8988T (cell line): ENCODE data around the gene DISC1.

Experiments used
- DNase-seq: peaks from one replicate; pipeline ENCODE4 v3.0.0; 2011

Gene DISC1

GRCh38 chr1:231674575-231674974 is 48.0 kb downstream of the DISC1 start:
- DNase-seq: no peak

- no peak for DNase-seq
Observed at GRCh38 chr1:231676487-231676886, 49.9 kb downstream of the DISC1 start.

DNA sequence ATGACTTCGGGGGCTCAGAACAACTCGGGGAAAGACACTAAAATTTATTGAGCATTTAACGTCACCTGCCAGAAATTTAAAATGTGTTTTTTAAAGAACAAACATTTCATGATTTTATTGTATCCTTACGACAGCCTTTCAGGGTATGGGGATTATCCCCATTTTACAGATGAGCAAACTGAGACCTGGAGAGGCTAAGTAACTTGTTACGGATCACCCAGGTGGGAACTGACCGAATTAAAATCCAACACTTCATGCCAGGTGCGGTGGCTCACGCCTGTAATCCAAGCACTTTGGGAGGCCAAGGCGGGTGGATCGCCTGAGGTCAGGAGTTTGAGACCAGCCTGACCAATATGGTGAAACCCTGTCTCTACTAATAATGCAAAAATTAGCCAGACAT is 50.9 kb downstream of the DISC1 start:
- no peak for DNase-seq

DNA sequence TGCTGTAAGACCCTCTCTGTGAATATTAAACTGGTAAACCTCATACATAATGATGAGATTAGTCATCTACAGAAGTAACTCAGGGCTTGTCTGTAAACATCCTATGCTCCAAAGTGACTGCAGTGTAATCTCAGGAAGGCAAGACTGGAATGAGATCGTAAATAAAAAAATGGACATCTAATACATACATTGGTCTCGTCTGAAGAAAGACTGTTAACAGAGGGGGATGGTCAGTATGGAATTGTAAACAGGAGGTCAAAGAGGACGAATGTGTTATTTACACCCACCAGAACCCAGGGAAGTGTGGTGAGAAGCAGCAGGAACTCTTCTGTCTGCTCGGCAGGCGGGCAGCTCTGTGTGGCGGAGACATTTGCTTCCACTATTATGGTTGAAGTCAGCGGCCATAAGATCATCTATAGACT is 51.4 kb downstream of the DISC1 start:
- DNase-seq: no peak

GRCh38 chr1:231679109-231679508 is 52.5 kb downstream of the DISC1 start:
- DNase-seq: no peak

GRCh38 chr1:231681006-231681405 is 54.4 kb downstream of the DISC1 start:
- DNase-seq: no peak

DNA sequence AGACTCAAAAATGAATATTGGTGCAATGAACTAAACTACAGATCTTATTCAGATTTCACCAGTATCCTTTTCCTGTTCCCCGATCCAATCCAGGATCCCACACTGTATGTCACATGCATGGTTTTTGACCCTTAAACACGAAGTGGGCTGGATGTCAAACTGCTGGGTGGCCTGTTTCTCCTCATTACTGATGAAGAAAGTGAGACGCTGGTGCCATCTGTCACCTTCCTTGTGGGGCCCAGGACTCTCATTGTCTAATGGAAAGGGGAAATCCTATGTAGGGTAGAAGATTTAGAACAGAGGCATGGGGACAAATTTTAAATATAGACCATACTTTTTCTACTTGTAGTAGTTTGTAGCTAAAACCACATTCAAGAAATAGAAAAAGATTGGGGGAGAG is 56.2 kb downstream of the DISC1 start:
- no peak for DNase-seq

- DNase-seq: no peak
Observed at GRCh38 chr1:231683439-231684165, 57.0 kb downstream of the DISC1 start.

GRCh38 chr1:231684356-231685244 is 58.0 kb downstream of the DISC1 start:
- DNase-seq: no peak

GRCh38 chr1:231686384-231686783 is 59.8 kb downstream of the DISC1 start:
- no peak for DNase-seq

DNA sequence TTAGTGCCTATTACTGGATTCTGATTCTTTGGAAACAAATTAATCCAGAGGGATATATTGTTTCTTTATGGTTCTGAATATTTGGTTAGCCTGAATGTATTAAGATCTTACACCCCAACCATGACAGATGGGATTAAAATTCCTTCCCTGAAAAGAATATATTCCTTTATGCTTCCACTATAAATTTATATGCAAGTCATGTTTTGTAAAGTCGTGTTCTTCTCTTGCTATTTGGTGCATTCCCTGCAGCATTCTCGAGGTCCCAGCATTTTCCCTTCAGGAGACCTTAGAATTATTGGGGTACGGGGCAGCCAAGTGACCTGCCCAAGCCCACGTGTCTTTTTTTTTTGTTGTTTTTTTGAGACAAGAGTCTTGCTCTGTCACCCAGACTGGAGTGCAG is 62.4 kb downstream of the DISC1 start:
- DNase-seq: no peak

GRCh38 chr1:231690059-231690458 is 63.5 kb downstream of the DISC1 start:
- DNase-seq: no peak

DNA sequence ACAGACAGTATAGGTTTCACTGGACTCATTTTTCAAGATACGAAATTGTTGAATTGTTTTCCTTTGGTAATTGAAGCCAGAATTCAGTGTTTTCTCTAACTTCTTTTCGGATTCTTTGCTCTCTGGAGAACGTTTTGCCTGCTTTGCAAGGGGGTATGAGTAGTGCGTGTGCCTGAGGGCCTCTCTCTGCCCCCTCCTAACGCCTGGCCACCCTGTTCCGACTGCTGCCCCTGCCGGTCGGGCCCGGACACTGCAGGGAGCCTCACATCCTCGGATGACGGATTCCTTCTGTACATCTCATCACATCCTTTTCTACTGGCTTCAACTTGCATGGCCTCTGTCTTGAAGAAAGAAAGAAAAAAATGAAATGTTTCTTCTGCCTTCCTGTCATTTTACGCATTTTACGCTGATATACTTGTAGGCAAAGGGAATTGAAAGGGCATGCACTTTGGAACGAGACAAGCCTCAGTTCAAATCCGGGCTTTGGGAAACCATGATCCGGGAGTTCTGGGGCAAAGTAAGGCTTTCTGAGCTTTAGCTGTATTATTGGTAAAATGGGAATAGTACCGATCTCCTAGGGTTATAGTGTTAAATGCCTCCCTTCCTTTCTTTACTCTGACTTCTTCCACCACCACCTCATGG is 65.1 kb downstream of the DISC1 start:
- DNase-seq: peak; percentile 56

GRCh38 chr1:231693361-231694074 is 66.9 kb downstream of the DISC1 start:
- DNase-seq: no peak

- DNase-seq: no peak
Observed at GRCh38 chr1:231694075-231694431, 67.5 kb downstream of the DISC1 start.

- DNase-seq: no peak
Observed at GRCh38 chr1:231694465-231695077, 68.0 kb downstream of the DISC1 start.

- no peak for DNase-seq
Observed at GRCh38 chr1:231695439-231696255, 69.1 kb downstream of the DISC1 start.

DNA sequence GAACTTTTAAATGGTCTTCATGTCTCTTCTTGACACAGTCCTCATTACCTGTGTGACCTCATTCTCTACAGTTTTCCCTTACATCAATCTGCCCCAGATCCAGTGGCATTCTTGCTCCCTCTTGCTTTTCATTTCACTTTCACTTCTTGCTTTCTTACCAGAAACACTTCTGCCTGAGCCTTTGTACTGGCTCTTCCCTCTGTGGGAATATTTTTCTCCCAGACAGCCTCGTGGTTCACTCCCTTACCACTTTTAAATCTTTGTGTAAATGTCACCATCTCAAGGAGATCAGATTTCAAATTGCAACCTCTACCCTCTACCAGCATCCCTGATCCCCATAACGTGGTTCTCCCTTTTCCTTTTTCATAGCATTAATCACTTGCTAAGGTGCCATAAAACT is 73.2 kb downstream of the DISC1 start:
- no peak for DNase-seq

- no peak for DNase-seq
Observed at GRCh38 chr1:231701306-231701705, 74.7 kb downstream of the DISC1 start.

DNA sequence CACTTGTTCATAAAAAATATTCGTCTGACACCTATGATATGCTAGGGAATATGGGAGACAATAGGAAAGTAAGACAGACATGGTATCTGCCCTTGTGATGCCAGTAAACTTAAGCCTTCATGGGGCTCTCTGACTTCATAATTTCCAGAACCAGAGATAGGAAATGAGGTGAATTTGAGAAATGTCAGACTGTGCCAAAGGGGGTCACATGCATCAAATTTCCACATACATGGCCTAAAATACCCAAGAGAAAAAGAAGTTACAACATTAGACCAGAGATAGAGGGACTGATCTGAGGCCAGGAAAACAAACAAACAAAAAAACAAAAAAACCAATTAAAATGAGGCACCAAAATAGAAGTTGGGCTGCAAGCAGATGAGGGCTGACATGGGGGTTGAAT is 75.7 kb downstream of the DISC1 start:
- DNase-seq: no peak

DNA sequence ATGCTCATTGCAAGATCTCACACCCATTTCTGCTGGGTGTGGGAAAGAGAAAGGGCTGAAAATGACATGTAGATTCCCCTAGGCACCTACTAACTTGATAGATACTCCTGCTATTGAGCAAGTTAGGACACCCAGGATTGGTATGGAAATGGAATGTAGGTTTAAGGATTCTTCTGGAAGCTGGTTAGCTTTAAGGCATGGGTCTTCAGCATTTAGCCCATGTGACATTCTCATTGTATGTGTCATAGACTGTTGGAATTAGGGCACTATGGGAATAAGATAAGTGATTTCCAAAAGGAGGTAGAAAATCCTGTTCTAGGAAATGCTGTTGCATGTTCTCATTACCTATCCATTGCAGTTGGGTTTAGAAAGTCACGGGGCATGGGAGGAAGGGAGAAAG is 76.2 kb downstream of the DISC1 start:
- DNase-seq: no peak
